ENCODE measurements around the gene DNAJC2.
A peak's percentile ranks its signal among the peaks of the same experiment; 100 is the strongest.

DNAJC2 gene, protein sequence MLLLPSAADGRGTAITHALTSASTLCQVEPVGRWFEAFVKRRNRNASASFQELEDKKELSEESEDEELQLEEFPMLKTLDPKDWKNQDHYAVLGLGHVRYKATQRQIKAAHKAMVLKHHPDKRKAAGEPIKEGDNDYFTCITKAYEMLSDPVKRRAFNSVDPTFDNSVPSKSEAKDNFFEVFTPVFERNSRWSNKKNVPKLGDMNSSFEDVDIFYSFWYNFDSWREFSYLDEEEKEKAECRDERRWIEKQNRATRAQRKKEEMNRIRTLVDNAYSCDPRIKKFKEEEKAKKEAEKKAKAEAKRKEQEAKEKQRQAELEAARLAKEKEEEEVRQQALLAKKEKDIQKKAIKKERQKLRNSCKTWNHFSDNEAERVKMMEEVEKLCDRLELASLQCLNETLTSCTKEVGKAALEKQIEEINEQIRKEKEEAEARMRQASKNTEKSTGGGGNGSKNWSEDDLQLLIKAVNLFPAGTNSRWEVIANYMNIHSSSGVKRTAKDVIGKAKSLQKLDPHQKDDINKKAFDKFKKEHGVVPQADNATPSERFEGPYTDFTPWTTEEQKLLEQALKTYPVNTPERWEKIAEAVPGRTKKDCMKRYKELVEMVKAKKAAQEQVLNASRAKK

DNA sequence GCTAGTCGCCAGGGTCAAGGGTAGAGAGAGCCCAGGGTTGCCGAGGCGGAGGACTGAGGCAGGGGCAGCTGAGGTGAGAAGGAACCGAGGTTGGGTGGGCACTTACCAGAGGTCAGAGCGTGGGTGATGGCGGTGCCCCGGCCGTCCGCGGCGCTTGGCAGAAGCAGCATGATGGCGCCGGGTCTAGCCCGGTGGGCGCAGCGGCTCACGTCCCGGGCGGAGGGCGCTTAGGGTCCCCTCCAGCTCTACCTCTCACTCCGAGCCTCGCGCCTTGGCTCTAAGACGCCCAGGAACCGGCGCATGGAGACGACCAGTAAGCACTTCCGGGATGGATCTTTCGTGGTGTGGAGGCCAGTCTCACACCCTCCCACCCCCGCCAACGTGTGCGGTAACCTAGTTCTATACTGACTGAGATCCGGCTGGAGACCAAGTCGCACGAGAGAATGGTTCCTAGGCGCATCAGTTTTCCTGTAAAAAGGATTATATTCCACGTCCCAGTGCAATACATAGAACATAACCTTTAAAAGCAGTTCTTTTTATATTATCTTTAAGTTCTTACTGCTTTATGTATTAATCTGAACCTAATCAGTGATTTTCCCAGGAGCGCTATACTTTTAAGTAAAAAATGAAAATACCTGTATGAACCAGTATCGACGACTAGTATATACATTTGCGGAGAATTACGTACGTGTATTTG, at the start of gene DNAJC2:
Gene DNAJC2, minus strand, starts transcription at position 315 of the 697 bp plus-strand sequence. Its CDS starts 145 bp downstream, at position 170.
- DNase-seq (ENCODE audit: low read depth) = peak; percentile 85

DNA sequence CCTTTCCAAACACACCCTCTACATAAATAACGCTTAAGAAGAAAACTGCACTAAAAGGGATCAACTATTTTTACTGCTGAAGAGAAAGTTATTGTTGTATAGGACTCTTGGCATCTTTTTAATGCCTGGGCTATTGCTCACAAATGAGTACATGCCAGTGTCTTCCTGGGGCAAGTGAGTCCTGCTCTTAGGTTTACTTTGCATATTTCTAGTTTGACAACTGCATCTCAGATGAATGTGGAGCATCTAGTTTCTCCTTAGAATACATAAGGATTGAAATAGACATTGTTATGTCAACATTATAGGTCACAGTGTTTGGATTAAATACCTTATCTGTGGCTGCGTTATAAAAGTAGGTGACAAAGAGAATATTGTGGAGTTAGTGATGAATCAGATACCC, 47.4 kb upstream of the DNAJC2 start:
- no peak for DNase-seq (ENCODE audit: low read depth)

DNA sequence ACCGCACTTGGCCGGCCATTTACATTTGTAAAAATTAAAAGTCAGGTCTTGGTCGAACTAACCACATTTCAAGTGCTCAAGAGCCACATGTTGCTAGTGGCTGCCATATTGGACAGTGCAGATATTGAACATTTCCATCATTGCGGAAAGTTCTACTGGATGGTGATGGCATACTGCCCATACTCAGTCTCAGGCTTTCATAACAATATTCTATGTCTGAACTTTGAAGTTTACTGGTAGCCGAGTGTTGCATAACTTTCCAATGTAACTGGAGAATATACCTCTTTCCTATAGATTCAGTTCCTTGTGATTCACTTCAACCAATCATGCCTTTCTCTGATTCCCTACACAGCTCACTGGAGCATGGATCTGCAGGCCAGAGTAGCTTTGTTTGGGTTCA, 46.6 kb upstream of the DNAJC2 start:
- no peak for DNase-seq (ENCODE audit: low read depth)

DNA sequence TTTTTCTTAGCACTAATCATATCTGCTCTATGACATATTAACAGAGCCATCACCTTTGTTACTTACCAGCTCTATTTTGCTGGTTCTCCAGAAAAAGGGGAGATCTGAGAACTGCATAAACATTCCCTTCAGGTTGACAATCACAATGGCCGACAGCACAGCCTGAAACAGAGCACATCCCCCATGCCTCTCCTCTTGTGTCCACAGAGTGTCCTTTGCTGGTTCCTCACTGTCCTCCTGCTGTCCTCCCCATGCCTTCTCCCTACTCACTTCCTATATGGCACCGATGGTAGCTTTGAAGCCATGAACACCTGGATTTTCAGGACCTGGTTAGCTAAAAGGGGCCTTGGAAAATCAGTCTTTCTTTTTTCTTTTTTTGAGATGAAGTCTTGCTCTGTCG, 44.7 kb upstream of the DNAJC2 start:
- DNase-seq (ENCODE audit: low read depth) = no peak

DNA sequence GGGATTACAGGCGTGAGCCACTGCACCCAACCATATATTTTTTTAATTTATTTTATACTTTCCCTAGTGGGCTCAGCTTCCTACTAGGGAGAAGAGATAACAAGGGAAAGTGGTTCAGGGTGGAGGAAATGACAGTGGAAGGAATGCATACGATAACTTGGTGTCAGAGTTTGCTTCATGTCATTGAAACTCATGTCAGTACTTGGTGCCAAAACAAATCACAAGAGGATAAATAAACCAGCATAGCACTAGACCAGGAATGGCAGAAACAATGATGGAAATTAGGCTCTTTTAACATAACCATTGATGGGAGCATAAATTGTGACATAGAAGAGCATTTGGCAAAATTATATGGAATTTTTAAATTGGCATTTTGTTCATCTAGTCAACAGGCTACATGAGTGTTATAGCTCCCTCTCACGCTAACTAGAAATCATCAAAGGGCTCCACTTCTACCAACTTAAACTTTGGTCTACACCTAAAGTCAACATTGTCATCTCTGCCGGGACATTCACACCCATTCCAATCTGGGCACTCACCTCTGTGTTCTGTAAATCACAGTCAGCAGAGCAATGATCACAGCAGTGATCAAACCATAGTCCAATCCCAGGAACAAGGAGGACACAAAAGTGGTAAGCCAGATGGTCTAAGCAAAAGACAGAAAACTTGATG, 44.0 kb upstream of the DNAJC2 start:
- DNase-seq (ENCODE audit: low read depth) = no peak

DNA sequence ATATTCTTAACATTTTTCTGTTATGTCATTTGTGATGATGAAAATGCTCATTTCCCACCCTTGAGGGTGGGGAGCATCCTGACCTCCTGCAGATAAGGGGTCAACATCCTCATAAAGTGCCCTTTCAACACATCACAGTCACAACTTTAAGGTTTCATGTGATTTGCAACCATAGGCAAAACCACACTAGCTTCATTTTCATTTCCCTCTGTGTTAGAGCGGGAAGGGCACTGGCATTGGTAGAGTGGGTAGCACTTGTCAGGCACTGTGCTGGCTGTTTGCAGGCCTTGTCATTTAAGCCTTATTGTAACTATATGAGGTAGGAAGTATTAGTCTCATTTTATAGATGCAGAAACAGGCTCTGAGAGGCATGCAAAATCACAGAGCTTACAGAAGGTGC, 42.7 kb upstream of the DNAJC2 start:
- DNase-seq (ENCODE audit: low read depth) = no peak

DNA sequence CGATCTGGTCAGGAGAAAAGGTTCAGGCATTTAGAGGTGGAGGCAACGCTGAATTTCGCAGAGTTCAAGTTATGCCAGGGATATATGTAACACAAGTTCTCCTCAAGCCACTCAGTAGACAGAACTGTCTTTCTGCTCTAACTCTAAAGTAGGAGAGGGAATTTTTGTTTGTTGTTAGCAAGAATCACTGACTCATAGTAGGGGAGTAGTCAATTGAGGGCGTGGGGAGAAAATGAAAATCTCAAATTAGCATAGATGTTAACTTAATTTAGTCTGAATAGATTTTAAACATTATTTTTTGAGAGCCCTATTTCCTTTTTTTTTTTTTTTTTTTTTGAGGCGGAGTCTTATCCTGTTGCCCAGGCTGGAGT, 37.5 kb upstream of the DNAJC2 start:
- DNase-seq (ENCODE audit: low read depth) = no peak

DNA sequence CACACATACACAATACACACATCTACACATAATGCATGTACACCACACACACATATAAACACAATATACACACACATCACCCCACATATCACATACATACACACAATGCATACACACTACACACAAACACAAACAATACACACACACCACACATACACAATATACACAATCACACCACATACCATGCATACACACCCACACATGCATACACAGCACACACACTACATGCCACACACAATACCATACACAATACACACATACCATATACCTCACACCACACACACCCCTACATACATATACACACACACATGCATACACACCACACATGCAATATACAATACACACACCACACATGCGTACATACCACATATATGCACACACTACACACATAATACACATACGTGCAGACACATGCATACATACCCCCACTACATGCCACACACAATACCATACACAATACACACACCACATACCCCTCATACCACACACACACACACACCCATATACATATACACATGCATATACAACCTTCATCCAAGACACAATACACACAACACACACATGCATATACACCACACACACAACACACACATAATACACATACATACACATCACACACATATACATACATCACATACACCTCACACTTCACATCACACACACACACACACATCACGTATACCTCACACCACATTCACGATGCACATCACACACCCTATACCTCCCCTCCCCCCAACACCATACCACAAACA, 36.9 kb upstream of the DNAJC2 start:
- DNase-seq (ENCODE audit: low read depth) = no peak

DNA sequence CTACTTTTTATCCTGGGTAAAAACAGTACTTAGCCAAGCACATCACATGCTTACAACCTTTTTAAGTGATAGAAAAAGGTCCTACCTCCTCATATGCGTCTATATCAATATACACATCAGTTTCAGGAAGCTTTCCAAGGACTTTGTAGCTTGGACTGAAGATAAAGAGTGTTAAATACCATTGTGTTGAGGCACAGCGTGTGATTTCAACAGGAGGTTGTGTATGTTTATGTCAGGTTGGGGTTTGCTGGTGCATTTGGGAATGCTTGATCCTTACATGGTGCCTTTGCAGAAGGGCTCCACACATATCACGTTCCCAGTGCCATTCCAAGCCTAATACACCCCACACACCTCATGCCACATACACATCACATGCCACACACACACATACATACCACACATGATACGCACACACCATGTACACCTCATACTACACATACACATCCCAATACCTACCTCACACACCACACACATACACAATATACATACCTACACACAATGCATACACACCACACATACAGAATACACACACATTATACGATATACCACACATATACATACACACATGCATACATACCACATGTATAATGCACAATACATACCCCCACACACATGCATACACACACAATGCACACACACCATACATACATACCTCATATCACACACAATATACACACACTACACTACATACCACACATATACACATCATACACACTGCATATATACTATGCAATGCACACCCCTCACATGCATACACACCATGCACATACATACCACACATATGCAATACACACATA, 36.0 kb upstream of the DNAJC2 start:
- no peak for DNase-seq (ENCODE audit: low read depth)

DNA sequence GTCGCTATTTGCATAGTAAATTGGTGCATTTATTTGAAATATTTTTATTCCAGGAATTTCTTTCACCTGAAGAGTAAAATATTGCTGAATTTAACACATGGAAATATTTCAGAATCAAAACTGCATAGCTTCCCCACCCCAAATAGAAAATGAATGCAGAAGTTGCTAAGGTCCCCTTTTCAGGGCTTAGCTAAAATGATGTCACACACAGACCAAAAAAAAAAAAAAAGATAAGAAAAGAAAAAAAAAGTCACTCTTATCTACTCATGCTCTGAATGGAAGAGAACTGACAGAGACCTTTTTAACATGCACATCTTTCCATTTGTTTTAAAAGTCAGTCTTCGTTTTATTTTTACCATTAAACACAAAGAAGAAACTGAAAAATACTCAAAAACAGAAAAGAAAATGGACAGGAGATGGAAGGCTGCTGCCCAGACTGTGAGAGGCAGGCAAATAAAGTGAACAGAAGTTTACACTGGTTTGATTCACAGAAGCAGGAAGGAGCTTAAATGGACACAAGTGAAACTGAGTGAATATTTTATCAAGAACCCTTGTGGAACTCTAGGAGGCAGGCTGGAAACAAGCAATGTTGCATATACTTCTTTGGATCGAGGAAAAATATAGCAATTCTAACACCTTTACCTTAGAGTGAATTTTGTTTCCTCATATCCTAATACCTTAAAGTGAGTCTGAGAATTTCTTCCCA, 34.9 kb upstream of the DNAJC2 start:
- no peak for DNase-seq (ENCODE audit: low read depth)

DNA sequence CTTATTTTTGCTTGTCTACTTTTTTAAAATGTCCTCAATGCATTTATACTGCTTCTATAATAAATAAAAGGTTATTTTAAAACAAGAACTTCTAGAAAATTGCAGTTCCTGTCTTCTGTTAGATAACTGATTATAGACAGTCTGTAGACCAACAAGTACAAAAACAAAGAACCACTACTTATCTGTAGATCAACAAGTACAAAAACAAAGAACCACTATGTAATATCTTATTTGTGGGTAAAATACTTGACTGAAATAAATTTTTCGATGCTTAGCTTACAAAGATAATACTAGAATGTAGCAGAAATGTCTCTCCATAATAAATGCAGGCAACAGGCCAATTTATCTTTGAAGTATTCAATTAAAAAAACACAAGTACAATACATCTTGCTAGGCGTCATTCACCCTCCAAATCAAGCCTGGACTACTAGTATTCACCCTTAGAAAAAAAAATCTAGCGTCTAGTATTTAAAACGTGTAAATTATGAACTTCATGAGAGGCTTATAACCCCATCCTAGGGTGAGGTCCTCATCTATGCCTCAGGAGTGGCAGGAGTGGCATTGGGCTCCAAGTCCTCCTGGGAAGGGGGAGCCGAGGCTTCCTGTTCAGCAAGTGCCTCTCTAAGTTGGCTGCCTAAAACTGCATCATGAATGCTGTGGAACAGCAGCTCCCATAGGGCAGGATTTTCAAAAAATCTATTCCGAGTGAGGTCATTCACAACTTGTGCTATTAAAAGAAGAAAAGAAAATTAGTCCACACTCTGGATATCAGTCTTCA, 29.5 kb upstream of the DNAJC2 start:
- DNase-seq (ENCODE audit: low read depth) = no peak

DNA sequence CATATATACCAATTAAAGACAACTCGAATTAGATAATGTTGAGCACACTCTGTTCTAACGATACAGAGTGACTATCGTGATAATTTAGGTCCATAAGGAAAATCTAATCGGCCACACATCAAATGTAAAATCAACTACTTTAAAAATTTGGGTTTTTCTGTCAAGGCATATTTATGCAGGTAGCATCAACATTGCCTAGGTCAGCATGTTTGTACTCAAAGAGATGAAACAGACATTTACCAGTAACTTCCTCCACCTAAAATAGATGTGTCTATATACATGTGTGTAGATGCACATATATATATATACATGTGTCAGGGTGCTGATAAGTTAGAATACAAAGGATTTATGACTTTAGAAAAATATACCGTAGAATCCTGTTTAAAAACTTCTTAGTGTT, 24.9 kb upstream of the DNAJC2 start:
- no peak for DNase-seq (ENCODE audit: low read depth)

DNA sequence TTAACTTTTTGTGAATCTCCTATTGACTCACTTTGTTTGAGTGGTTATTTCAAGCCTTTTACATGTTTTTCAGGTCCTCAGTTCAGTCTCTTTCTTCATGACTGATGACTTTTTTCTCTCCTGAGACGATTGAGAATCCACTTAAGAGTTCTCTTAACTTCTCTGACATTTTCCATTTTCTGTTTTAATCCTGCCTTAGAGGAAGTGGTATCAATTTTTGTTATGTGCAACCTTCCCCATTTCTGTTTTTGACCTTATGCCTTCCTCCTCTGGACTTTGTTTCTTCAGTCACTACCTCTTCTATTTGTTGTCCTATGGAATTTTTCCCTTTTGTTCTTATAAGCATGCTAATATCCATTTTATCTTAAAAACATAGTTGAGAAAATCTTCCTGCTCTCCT, 5.2 kb upstream of the DNAJC2 start:
- no peak for DNase-seq (ENCODE audit: low read depth)

DNA sequence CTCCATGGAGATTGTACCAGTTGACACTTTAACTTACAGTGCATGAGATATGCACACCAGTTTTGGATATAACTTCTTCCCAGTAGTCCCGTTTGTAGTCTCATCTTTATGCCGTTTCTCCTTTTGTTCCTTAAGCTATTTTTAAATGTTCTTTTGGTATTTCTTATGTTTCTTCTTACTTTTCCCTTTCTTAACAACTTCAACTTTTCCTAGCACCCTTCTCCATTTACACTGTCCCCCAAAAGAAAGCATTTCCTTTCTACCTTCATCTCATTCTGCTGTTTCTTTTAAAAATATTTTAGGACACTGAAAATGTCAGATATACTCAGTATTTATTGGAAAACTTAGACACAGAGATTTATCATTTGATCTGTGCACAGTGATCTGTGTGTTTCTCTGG, 4.4 kb upstream of the DNAJC2 start:
- no peak for DNase-seq (ENCODE audit: low read depth)

DNA sequence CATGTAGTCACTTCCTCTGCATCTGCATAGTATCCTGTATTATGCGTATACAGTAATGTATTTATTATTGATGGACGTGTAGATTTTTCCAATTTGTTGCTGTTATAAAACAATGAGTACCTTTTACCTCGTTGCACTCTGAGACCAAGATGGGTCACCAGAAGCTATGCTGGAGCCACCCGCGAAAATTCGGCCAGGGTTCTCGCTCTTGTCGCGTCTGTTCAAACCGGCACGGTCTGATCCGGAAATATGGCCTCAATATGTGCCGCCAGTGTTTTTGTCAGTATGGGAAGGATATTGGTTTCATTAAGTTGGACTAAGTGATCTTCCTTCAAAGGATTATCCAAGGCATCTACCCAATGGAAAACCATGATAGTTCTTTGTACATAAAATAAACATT, 3.9 kb upstream of the DNAJC2 start:
- no peak for DNase-seq (ENCODE audit: low read depth)

DNA sequence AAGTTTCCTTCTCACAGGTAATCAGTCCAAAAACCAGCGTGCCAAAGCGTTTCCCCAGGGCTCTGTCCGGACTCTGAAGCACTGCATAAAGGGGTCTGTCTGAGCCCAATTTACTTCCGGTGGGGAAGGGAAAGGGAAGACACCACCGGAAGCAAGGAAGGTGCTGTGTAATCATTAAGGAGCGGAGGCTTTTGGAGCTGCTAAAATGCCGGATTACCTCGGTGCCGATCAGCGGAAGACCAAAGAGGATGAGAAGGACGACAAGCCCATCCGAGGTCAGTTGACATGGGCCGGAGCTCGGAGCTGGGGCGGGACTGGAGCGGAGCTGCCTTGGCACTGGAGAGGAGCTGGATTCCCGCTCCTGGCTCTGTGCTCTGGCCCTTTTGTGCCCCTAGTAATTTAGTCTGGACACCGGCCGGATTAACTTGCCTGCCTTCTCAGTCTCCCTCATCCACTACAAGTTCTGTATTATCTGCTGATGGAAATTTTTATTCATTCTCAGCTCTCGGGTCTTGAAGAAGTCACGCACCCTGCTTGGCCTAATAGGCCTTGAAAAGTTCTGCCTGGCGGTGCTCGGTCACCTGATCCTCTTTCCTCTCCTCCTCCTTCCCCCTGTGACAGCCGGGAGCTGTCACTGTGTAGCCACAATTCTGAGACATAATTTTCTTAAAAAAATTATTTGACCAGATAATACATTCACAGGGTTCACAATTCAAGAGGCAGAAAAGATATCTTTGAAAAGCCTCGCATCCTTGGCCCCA, 3.1 kb upstream of the DNAJC2 start, which contains the start of gene PSMC2:
Gene PSMC2, plus strand, starts transcription at position 137 of the 761 bp plus-strand sequence. Its CDS starts 69 bp downstream, at position 206.
- peak; percentile 74 for DNase-seq (ENCODE audit: low read depth)

DNA sequence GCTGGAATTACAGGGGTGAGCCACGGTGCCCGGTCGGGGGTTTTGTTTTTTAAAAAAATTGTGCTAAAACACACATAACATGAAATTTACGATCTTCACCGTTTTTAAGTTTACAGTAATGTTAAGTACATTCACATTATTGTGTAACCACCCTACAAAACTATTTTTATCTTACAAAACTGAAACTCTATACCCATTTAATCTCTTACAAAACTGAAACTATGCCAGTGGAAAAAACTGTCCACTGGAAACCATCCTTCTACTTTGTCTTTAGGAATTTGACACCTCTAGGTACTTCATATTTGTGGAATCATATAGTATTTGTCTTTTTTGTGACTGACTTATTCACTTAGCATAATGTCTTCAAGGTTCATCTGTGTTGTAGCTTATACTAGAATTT, 1.8 kb upstream of the DNAJC2 start:
- no peak for DNase-seq (ENCODE audit: low read depth)

DNA sequence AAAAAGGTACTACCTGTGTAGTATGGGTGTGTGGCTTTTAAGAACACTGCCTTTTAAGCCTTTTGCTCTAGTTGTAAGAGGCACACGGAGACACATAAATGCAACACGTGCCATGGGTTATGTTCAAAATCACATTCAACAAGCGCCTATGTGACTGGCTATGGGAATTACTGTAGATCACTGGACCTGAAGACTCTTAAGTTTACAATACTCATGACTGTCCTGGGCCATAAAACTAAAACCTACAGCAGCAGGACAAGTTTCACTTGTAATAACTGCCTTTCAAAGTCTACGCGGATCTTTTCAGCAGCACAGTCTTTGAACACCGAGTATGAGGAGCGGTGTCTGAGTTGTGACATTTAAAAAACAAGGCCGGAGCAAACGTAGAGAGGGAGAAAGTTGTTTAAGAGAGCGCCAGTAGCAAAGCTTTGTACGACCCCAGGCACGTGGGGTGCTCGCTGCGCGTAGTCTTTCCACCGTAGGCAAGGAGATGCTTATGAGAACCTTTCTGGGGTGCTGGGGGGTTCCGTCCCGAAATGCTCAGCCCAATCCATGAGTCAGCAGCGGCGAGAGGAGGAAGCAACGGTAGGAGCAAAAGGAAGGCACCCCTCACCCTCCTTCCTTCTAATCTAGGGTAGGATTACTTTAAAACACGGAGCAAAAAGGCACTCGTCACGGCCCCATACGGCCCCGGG, 662 bp downstream of the DNAJC2 start:
- no peak for DNase-seq (ENCODE audit: low read depth)

Measured in fibroblast of the conjunctiva (primary cell).